22Rv1 (cell line): ENCODE results near the gene BMPER.

Experiments used
- H3K27ac ChIP-seq: fragments of 450-650 bp; 2 replicates; pipeline ENCODE4 v1.5.1; 2017
- ZFX ChIP-seq: fragments of 450-650 bp; IDR thresholded peaks from 2 replicates; pipeline ENCODE4 v1.6.1; 2017; ENCODE audit warnings: antibody characterized with exemption, borderline replicate concordance
- TF ChIP-seq, protein P1 (sequence below): fragments of 450-650 bp; IDR thresholded peaks from 2 replicates; pipeline ENCODE4 v1.5.1; 2017; ENCODE audit warnings: mild to moderate bottlenecking

BMPER gene

GRCh38 chr7:33946094-33946699 lies 40.9 kb downstream of the BMPER start:
- no peak overlapping the region for H3K27ac ChIP-seq
- no peak for TF ChIP-seq ZFX
- TF ChIP-seq, protein P1, sequence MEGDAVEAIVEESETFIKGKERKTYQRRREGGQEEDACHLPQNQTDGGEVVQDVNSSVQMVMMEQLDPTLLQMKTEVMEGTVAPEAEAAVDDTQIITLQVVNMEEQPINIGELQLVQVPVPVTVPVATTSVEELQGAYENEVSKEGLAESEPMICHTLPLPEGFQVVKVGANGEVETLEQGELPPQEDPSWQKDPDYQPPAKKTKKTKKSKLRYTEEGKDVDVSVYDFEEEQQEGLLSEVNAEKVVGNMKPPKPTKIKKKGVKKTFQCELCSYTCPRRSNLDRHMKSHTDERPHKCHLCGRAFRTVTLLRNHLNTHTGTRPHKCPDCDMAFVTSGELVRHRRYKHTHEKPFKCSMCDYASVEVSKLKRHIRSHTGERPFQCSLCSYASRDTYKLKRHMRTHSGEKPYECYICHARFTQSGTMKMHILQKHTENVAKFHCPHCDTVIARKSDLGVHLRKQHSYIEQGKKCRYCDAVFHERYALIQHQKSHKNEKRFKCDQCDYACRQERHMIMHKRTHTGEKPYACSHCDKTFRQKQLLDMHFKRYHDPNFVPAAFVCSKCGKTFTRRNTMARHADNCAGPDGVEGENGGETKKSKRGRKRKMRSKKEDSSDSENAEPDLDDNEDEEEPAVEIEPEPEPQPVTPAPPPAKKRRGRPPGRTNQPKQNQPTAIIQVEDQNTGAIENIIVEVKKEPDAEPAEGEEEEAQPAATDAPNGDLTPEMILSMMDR, result no peak

- H3K27ac ChIP-seq, result no peak overlapping the region
- TF ChIP-seq ZFX, result no peak
- TF ChIP-seq, protein P1, result no peak
Observed at GRCh38 chr7:33950047-33950714, 44.8 kb downstream of the BMPER start.

- no peak overlapping the region for H3K27ac ChIP-seq
- TF ChIP-seq ZFX, result no peak
- TF ChIP-seq, protein P1, result no peak
Observed at GRCh38 chr7:33952824-33953223, 47.5 kb downstream of the BMPER start.

- H3K27ac ChIP-seq, result no peak overlapping the region
- TF ChIP-seq, protein P1, result no peak
- TF ChIP-seq ZFX, result no peak
Observed at GRCh38 chr7:33958104-33958503, 52.8 kb downstream of the BMPER start.

GRCh38 chr7:33959676-33960075 lies 54.3 kb downstream of the BMPER start:
- no peak overlapping the region for H3K27ac ChIP-seq
- TF ChIP-seq, protein P1, result no peak
- no peak for TF ChIP-seq ZFX

GRCh38 chr7:33961948-33962347 lies 56.6 kb downstream of the BMPER start:
- TF ChIP-seq, protein P1, result no peak
- TF ChIP-seq ZFX, result no peak

GRCh38 chr7:33964417-33965182 lies 59.3 kb downstream of the BMPER start:
- H3K27ac ChIP-seq, result no peak overlapping the region
- no peak for TF ChIP-seq ZFX
- TF ChIP-seq, protein P1, result no peak

More at GRCh38 chr7:33961948-33962347, 56.6 kb downstream of the BMPER start:
- H3K27ac ChIP-seq, result no peak overlapping the region
